BJ (cell line): ENCODE measurements around the gene SLC8A3. TPM values are rescaled to one million over a fixed set of nuclear protein-coding genes. Genes with fewer than 3 reads are reported as not detected.

ENCODE experiments used
- CTCF ChIA-PET: fragments of 350-600 bp; formaldehyde crosslinking; extraction: SDS; loops from one replicate; lab custom pipeline; 2021; ENCODE audit warnings: antibody characterized with exemption, inconsistent platforms; lab: Yijun Ruan, JAX
- POLR2A ChIA-PET: fragments of 300-600 bp; sonication (Branson Sonifier 250); formaldehyde crosslinking; extraction: SDS; loops from one replicate; lab custom pipeline; 2021; ENCODE audit warnings: antibody characterized with exemption; lab: Charles Lee
- DNase-seq: peaks from one replicate; pipeline ENCODE4 v3.0.0-alpha.2; 2011; ENCODE audit warnings: low read depth
- H3K27me3 ChIP-seq: 2 replicates; pipeline ENCODE4 v1.6.0; 2011; ENCODE audit warnings: low read length; ENCODE audit not compliant: control insufficient read depth, insufficient read depth
- H3K36me3 ChIP-seq: 2 replicates; pipeline ENCODE4 v1.5.1; 2011; ENCODE audit warnings: low read length; ENCODE audit not compliant: control insufficient read depth, insufficient read depth
- H3K4me3 ChIP-seq: 2 replicates; pipeline ENCODE4 v1.5.1; 2011; ENCODE audit warnings: low read depth, mild to moderate bottlenecking, control low read depth, low read length
- polyA plus RNA-seq: library from polyadenylated mRNA; depleted of rRNA; stranded (reverse); fragments of >200 nt; gene quantifications from 2 replicates; pipeline ENCODE4 v1.2.3, GENCODE V29; 2011
- TF ChIP-seq, protein P1 (sequence below): IDR thresholded peaks from 2 replicates; pipeline ENCODE4 v1.5.1; 2011; ENCODE audit warnings: low read depth, mild to moderate bottlenecking, control low read depth, inconsistent platforms, low read length, moderate library complexity; ENCODE audit not compliant: insufficient read depth

Gene SLC8A3
- polyA plus RNA-seq, 1 experiment = 0.07 TPM

DNA sequence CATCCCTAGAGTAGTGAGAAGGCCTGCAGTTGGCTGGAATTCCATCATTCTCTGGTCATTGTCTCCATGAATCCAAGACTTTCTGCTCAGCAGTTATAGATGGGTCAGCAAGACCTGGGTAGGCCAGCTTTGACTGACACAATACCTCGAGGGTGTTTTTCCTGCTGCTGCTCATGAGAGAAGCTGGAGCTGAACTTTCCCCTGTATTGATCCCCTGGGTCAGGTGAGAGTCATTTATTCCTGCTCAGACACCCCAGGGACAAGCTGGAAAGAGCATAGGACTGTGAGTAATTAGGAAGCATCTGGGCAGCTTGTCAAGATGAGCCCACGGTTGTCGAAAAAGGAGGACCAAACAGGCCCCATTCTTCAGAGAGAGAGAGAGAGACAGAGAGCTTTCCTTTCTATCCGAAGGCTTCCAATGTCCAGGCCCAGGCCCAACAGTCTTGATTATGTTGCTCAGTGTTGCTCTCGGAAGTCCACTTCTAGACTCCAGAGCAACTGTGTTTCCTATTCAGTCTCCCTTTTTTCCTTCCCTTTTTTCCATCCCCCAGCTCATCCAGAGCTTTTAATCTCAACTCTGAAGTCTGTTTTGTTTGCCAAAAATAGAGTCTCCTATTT lies 131.1 kb downstream of the SLC8A3 start:
- CTCF ChIA-PET = interaction anchor here (0.8 to 2.0 kb wide), 2 partner anchors 16 to 17 kb away, joined by 3 to 4 read pairs; no protein-coding TSS in a partner anchor

DNA sequence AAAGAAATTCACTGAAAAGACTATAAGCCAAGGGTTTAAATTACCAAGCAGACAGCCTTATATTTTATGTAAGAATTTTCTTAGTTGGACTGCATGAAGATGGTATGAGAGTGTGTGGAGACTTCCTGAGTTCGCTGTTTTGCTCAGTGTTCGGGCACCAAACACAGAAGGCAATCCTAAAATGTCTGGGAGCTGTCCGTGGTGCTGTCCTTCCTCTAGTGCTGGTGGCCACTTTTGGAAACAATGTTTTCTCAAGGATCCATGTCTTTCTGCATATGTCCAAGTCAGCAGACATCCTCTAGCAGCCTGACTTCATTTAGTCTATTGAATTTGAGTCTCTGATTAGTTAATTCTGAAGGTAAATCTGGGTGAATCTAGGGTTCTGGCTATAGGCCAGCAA lies 135.8 kb downstream of the SLC8A3 start:
- Histone ChIP-seq H3K4me3 (no peak overlapping the region), H3K36me3 (no peaks in the 10 kb centered on the region), H3K27me3 (no peaks in the 10 kb centered on the region)
- CTCF ChIA-PET = interaction anchor here (0.8 kb wide), 1 partner anchor 21 kb away, joined by 3 read pairs; no protein-coding TSS in a partner anchor
- POLR2A ChIA-PET = no interaction called here
- DNase-seq = no peak
- TF ChIP-seq, protein P1, sequence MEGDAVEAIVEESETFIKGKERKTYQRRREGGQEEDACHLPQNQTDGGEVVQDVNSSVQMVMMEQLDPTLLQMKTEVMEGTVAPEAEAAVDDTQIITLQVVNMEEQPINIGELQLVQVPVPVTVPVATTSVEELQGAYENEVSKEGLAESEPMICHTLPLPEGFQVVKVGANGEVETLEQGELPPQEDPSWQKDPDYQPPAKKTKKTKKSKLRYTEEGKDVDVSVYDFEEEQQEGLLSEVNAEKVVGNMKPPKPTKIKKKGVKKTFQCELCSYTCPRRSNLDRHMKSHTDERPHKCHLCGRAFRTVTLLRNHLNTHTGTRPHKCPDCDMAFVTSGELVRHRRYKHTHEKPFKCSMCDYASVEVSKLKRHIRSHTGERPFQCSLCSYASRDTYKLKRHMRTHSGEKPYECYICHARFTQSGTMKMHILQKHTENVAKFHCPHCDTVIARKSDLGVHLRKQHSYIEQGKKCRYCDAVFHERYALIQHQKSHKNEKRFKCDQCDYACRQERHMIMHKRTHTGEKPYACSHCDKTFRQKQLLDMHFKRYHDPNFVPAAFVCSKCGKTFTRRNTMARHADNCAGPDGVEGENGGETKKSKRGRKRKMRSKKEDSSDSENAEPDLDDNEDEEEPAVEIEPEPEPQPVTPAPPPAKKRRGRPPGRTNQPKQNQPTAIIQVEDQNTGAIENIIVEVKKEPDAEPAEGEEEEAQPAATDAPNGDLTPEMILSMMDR = no peak

More for the DNA sequence above, 131.1 kb downstream of the SLC8A3 start:
- POLR2A ChIA-PET = no interaction called here
- TF ChIP-seq, protein P1 = no peak
- DNase-seq = no peak
- H3K36me3 ChIP-seq = no peaks in the 10 kb centered on the region
- H3K4me3 ChIP-seq = no peak overlapping the region
- no peaks in the 10 kb centered on the region for H3K27me3 ChIP-seq

DNA sequence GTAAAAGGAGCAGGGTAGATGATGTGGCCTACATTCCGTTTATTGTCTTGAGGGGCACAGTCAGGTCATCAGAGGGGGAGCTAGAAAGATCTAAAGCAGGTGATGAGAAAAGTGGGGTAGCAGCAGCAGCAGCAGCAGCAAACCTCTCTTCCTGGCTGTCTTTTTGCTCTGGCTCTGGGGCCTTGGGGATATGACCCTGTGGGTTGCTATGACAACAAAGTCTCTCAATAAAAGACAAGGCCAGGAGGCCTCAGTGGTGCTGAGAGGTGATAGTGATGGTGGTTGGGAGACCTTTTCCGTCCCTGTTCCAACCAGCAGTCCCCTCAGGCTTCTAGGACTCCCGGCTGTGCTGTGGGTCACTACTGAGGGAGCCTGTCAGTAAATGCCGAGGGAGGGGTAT lies 138.6 kb downstream of the SLC8A3 start:
- Histone ChIP-seq H3K4me3 (no peak overlapping the region), H3K27me3 (no peaks in the 10 kb centered on the region), H3K36me3 (no peaks in the 10 kb centered on the region)
- ChIA-PET POLR2A (no interaction called here), CTCF (no interaction called here)
- TF ChIP-seq, protein P1 = no peak
- DNase-seq = no peak

DNA sequence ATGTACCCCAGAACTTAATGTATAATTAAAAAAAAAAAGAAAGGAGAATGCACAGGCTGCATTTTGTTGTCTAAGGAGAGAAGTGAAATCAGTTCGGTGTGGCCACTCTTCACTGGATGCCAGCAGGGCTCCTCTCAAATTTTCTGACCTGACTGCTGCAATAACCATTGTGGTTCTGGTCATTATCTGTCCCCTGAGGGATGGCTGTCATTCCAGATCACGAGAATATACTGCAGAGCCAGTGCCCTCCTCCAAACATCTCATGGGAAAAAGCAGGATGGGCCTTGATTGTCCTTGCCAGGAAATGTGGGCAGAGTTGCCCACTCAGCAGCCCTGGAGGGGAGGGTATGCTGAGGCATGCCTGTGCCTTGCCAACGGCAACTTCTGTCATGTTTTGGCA lies 139.1 kb downstream of the SLC8A3 start:
- no peak for DNase-seq
- ChIA-PET POLR2A (no interaction called here), CTCF (no interaction called here)
- TF ChIP-seq, protein P1 = no peak
- Histone ChIP-seq H3K4me3 (no peak overlapping the region), H3K36me3 (no peaks in the 10 kb centered on the region), H3K27me3 (no peaks in the 10 kb centered on the region)

DNA sequence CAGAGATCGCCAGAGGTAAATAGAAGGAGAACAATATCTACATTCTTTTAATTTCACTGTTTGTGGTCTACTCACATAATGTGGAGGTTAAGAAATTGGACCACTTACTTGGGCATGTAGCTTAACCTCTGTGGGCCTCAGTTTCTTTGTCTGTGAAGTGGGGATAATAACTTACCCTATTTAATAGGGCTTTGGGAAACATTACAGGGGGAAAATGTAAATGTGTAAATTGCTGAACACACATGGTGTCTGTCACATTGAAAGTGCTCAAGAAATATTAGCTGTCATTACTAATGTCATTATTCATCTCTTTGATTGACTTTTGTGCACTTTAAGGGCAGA lies 140.5 kb downstream of the SLC8A3 start:
- no peak for DNase-seq
- CTCF ChIA-PET = interaction anchor here (0.9 to 1.1 kb wide), 2 partner anchors 20 to 39 kb away, joined by 3 read pairs; no protein-coding TSS in a partner anchor
- TF ChIP-seq, protein P1 = no peak
- no peaks in the 10 kb centered on the region for H3K36me3 ChIP-seq
- H3K4me3 ChIP-seq = no peak overlapping the region
- H3K27me3 ChIP-seq = no peaks in the 10 kb centered on the region
- POLR2A ChIA-PET = no interaction called here
